GM18858 (cell line): Measurements from ENCODE around the gene ATP2B2.

Experiments used
- ATAC-seq: cut with Tn5 transposase; IDR thresholded peaks from one replicate; pipeline ENCODE4 v1.9.1; 2021; ENCODE audit not compliant: unreplicated experiment

ATP2B2 gene

GRCh38 chr3:10530241-10530640, 24.9 kb upstream of the ATP2B2 start:
- no peak for ATAC-seq

GRCh38 chr3:10529809-10530208, 24.4 kb upstream of the ATP2B2 start:
- ATAC-seq, result no peak

- ATAC-seq, result no peak
Observed at GRCh38 chr3:10528046-10528445, 22.7 kb upstream of the ATP2B2 start.

GRCh38 chr3:10527295-10528001, 22.1 kb upstream of the ATP2B2 start:
- no peak for ATAC-seq

- no peak for ATAC-seq
Observed at GRCh38 chr3:10526366-10526765, 21.0 kb upstream of the ATP2B2 start.

GRCh38 chr3:10524799-10525301, 19.5 kb upstream of the ATP2B2 start:
- no peak for ATAC-seq

- ATAC-seq, result no peak
Observed at GRCh38 chr3:10524270-10524669, 18.9 kb upstream of the ATP2B2 start.

GRCh38 chr3:10523561-10523960, 18.2 kb upstream of the ATP2B2 start:
- no peak for ATAC-seq

GRCh38 chr3:10522646-10523303, 17.4 kb upstream of the ATP2B2 start:
- ATAC-seq, result no peak

GRCh38 chr3:10521772-10522441, 16.5 kb upstream of the ATP2B2 start:
- ATAC-seq, result no peak

- no peak for ATAC-seq
Observed at GRCh38 chr3:10520072-10520471, 14.7 kb upstream of the ATP2B2 start.

GRCh38 chr3:10519236-10519635, 13.8 kb upstream of the ATP2B2 start:
- no peak for ATAC-seq

GRCh38 chr3:10518506-10519150, 13.2 kb upstream of the ATP2B2 start:
- no peak for ATAC-seq

- ATAC-seq, result no peak
Observed at GRCh38 chr3:10517627-10518026, 12.2 kb upstream of the ATP2B2 start.

- ATAC-seq, result no peak
Observed at GRCh38 chr3:10516544-10517452, 11.4 kb upstream of the ATP2B2 start.

- ATAC-seq, result no peak
Observed at GRCh38 chr3:10515884-10516495, 10.6 kb upstream of the ATP2B2 start.

- ATAC-seq, result no peak
Observed at GRCh38 chr3:10515396-10515795, 10.0 kb upstream of the ATP2B2 start.

- no peak for ATAC-seq
Observed at GRCh38 chr3:10514407-10515069, 9.2 kb upstream of the ATP2B2 start.

GRCh38 chr3:10513306-10513705, 7.9 kb upstream of the ATP2B2 start:
- ATAC-seq, result no peak

GRCh38 chr3:10512687-10513086, 7.3 kb upstream of the ATP2B2 start:
- no peak for ATAC-seq
